Kidney tubule cell (primary cell): ENCODE results near the gene TMOD3.

Experiments used
- DNase-seq: peaks from one replicate; pipeline ENCODE4 v3.0.0-alpha.2; 2018; ENCODE audit warnings: low spot score

The TMOD3 gene

GRCh38 chr15:51908316-51908715 lies 78.9 kb downstream of the TMOD3 start:
- peak; percentile 59 for DNase-seq

- no peak for DNase-seq
Measured at GRCh38 chr15:51909584-51909983, 80.1 kb downstream of the TMOD3 start.

- DNase-seq, result no peak
Measured at GRCh38 chr15:51912528-51912927, 83.1 kb downstream of the TMOD3 start.

GRCh38 chr15:51917493-51917892 lies 88.0 kb downstream of the TMOD3 start:
- peak; percentile 45 for DNase-seq

- DNase-seq, result no peak
Measured at GRCh38 chr15:51924156-51925068, 95.0 kb downstream of the TMOD3 start.

- no peak for DNase-seq
Measured at GRCh38 chr15:51926809-51927208, 97.4 kb downstream of the TMOD3 start.

GRCh38 chr15:51931016-51931415 lies 101.6 kb downstream of the TMOD3 start:
- DNase-seq, result no peak

GRCh38 chr15:51931638-51932037 lies 102.2 kb downstream of the TMOD3 start:
- no peak for DNase-seq

GRCh38 chr15:51932161-51932560 lies 102.7 kb downstream of the TMOD3 start:
- no peak for DNase-seq

- DNase-seq, result no peak
Measured at GRCh38 chr15:51935466-51936104, 106.1 kb downstream of the TMOD3 start.

- no peak for DNase-seq
Measured at GRCh38 chr15:51936105-51936478, 106.6 kb downstream of the TMOD3 start.

- peak; percentile 8 for DNase-seq
Measured at GRCh38 chr15:51938286-51938685, 108.8 kb downstream of the TMOD3 start.

- no peak for DNase-seq
Measured at GRCh38 chr15:51939216-51939615, 109.8 kb downstream of the TMOD3 start.

- DNase-seq, result no peak
Measured at GRCh38 chr15:51947124-51947523, 117.7 kb downstream of the TMOD3 start.

GRCh38 chr15:51952805-51953204 lies 123.4 kb downstream of the TMOD3 start:
- DNase-seq, result no peak

- no peak for DNase-seq
Measured at GRCh38 chr15:51955504-51955903, 126.1 kb downstream of the TMOD3 start.
